NB4 (cell line): ENCODE results near the gene CCDC187.
A peak's percentile ranks its signal among the peaks of the same experiment; 100 is the strongest.
"Not testable (repeated sequence)": the region's sequence is repeated elsewhere in the genome, so short reads cannot be mapped to it uniquely, and the experiment has no call there.

ENCODE experiments used
- DNase-seq: peaks from one replicate; pipeline ENCODE4 v3.0.0; 2010; ENCODE audit warnings: low read depth
- H3K4me3 ChIP-seq: one replicate; pipeline ENCODE4 v1.5.1; 2011; ENCODE audit warnings: mild to moderate bottlenecking, low read depth, low read length, moderate library complexity
- CTCF ChIP-seq: IDR thresholded peaks from one replicate; pipeline ENCODE4 v1.5.1; 2012; ENCODE audit warnings: low read depth, low read length
- MAX ChIP-seq: IDR thresholded peaks from 2 replicates; pipeline ENCODE4 v1.6.1; 2011; ENCODE audit warnings: low read depth, low read length
- MYC ChIP-seq: IDR thresholded peaks from 2 replicates; pipeline ENCODE4 v1.6.1; 2011; ENCODE audit warnings: low read depth, low read length
- POLR2A ChIP-seq: IDR thresholded peaks from 2 replicates; pipeline ENCODE4 v1.6.1; 2011; ENCODE audit warnings: mild to moderate bottlenecking; ENCODE audit not compliant: insufficient read length; ENCODE audit errors: extremely low read depth

Gene CCDC187

GRCh38 chr9:136303825-136304416, at the start of gene CCDC187:
CCDC187 (minus strand) TSS chr9:136304094; CDS start chr9:136303830, 264 bp downstream.
- peak; percentile 31 for DNase-seq
- H3K4me3 ChIP-seq = no peak within 1 kb of the TSS
- no peak for TF ChIP-seq CTCF
- no peak for TF ChIP-seq MAX

GRCh38 chr9:136353088-136353487, 49.2 kb upstream of the CCDC187 start:
- no peak overlapping the region for H3K4me3 ChIP-seq
- no peak for TF ChIP-seq MYC
- no peak for TF ChIP-seq CTCF
- no peak for TF ChIP-seq POLR2A
- TF ChIP-seq MAX = no peak
- no peak for DNase-seq

GRCh38 chr9:136352682-136353081, 48.8 kb upstream of the CCDC187 start:
- H3K4me3 ChIP-seq = no peak overlapping the region
- TF ChIP-seq MYC = no peak
- no peak for TF ChIP-seq CTCF
- TF ChIP-seq MAX = no peak
- no peak for TF ChIP-seq POLR2A
- DNase-seq = no peak

- not testable (repeated sequence) for H3K4me3 ChIP-seq, DNase-seq
Measured at GRCh38 chr9:136351868-136352267, 48.0 kb upstream of the CCDC187 start.

GRCh38 chr9:136351252-136351800, 47.4 kb upstream of the CCDC187 start:
- TF ChIP-seq MYC = no peak
- no peak for TF ChIP-seq CTCF
- TF ChIP-seq MAX = no peak
- no peak for TF ChIP-seq POLR2A
- no peak for DNase-seq
- no peak overlapping the region for H3K4me3 ChIP-seq

GRCh38 chr9:136349546-136349945, 45.7 kb upstream of the CCDC187 start:
- no peak for TF ChIP-seq CTCF

More at GRCh38 chr9:136349546-136349945, 45.7 kb upstream of the CCDC187 start:
- no peak for DNase-seq
- H3K4me3 ChIP-seq = no peak overlapping the region
